HG03025 (cell line): Measurements from ENCODE around the gene PACSIN2.

Source experiments
- ATAC-seq: cut with Tn5 transposase; IDR thresholded peaks from one replicate; pipeline ENCODE4 v1.9.1; 2021; ENCODE audit warnings: mild to moderate bottlenecking, moderate library complexity; ENCODE audit not compliant: unreplicated experiment, low FRiP score

The PACSIN2 gene

GRCh38 chr22:42841444-42841843, 173.5 kb downstream of the PACSIN2 start:
- no peak for ATAC-seq

- no peak for ATAC-seq
Measured at GRCh38 chr22:42837556-42837955, 177.4 kb downstream of the PACSIN2 start.

GRCh38 chr22:42836026-42836425, 178.9 kb downstream of the PACSIN2 start:
- ATAC-seq, result no peak

- no peak for ATAC-seq
Measured at GRCh38 chr22:42834177-42834949, 180.6 kb downstream of the PACSIN2 start.

GRCh38 chr22:42833104-42833503, 181.8 kb downstream of the PACSIN2 start:
- ATAC-seq, result no peak

GRCh38 chr22:42831712-42832111, 183.2 kb downstream of the PACSIN2 start:
- ATAC-seq, result no peak

- no peak for ATAC-seq
Measured at GRCh38 chr22:42830161-42830560, 184.8 kb downstream of the PACSIN2 start.

GRCh38 chr22:42829302-42829701, 185.6 kb downstream of the PACSIN2 start:
- no peak for ATAC-seq

GRCh38 chr22:42825796-42826195, 189.2 kb downstream of the PACSIN2 start:
- ATAC-seq, result no peak

- no peak for ATAC-seq
Measured at GRCh38 chr22:42821386-42821785, 193.6 kb downstream of the PACSIN2 start.

GRCh38 chr22:42820045-42820763, 194.7 kb downstream of the PACSIN2 start:
- ATAC-seq, result no peak
